SK-N-SH (cell line): Measurements from ENCODE around the gene SRF. TPM values are rescaled to one million over a fixed set of nuclear protein-coding genes. Genes with fewer than 3 reads are reported as not detected.
"Not testable (repeated sequence)": the region's sequence is repeated elsewhere in the genome, so short reads cannot be mapped to it uniquely, and the experiment has no call there.

Source experiments
- CTCF ChIA-PET: fragments of 300-600, 350-600 bp; formaldehyde crosslinking; extraction: SDS; loops from one replicate; lab custom pipeline; 2021; lab: Yijun Ruan, JAX
- POLR2A ChIA-PET: fragments of 350-600 bp; sonication (Branson Sonifier 250); formaldehyde crosslinking; extraction: SDS; loops from one replicate; lab custom pipeline; 2020; ENCODE audit warnings: antibody characterized with exemption, inconsistent platforms; lab: Yijun Ruan, JAX
- DNase-seq: peaks from one replicate; pipeline ENCODE4 v3.0.0; 2012
- H2AFZ ChIP-seq: fragments of 200-600 bp; sonication (generic); 2 replicates; pipeline ENCODE4 v1.8.1; 2016; ENCODE audit warnings: antibody characterized with exemption, mild to moderate bottlenecking, low read depth
- H3F3A ChIP-seq: fragments of 200-600 bp; sonication (generic); replicated peaks from 2 replicates; pipeline ENCODE3; 2016; ENCODE audit warnings: antibody characterized with exemption, mild to moderate bottlenecking; ENCODE audit not compliant: insufficient read depth
- H3K27ac ChIP-seq, 2 experiments: fragments of 200-500 bp in 1 of 2; fragments of 200-600 bp in 1 of 2; sonication (Bioruptor generic) in 1 of 2; sonication (generic), shearing (Covaris generic) in 1 of 2; 2 replicates each; pipeline versions ENCODE4 v1.5.1 to v1.6.1; 2014 to 2016; ENCODE audit warnings: low read depth in 2 of 2, inconsistent platforms in 1 of 2, low read length in 1 of 2, mild to moderate bottlenecking in 1 of 2, mixed read lengths in 1 of 2
- H3K27me3 ChIP-seq: fragments of 200-600 bp; sonication (generic), shearing (Covaris generic); 2 replicates; pipeline ENCODE4 v1.6.1; 2016; ENCODE audit warnings: mixed run types; ENCODE audit not compliant: insufficient read depth
- H3K36me3 ChIP-seq, 2 experiments: fragments of 200-500 bp in 1 of 2; fragments of 200-600 bp in 1 of 2; sonication (Bioruptor generic) in 1 of 2; sonication (generic) in 1 of 2; replicated peaks in 1 of 2; 2 replicates each; pipeline versions ENCODE3 to v1.5.1; 2014 to 2016; ENCODE audit warnings: low read length in 1 of 2, mild to moderate bottlenecking in 1 of 2; ENCODE audit not compliant: insufficient read depth in 2 of 2, control insufficient read depth in 1 of 2
- H3K4me1 ChIP-seq, 2 experiments: fragments of 200-500 bp in 1 of 2; fragments of 200-600 bp in 1 of 2; sonication (Bioruptor generic) in 1 of 2; sonication (generic), shearing (Covaris generic) in 1 of 2; 2 replicates each; pipeline versions ENCODE4 v1.5.1 to v1.6.1; 2014 to 2016; ENCODE audit warnings: low read depth in 1 of 2, low read length in 1 of 2, mixed run types in 1 of 2; ENCODE audit not compliant: insufficient read depth in 2 of 2, control insufficient read depth in 1 of 2
- H3K4me2 ChIP-seq: fragments of 200-600 bp; sonication (generic), shearing (Covaris generic); 2 replicates; pipeline ENCODE4 v1.6.1; 2017; ENCODE audit warnings: mixed run types
- H3K4me3 ChIP-seq, 2 experiments: fragments of 200-500 bp in 1 of 2; fragments of 200-600 bp in 1 of 2; sonication (Bioruptor generic) in 1 of 2; sonication (generic), shearing (Covaris generic) in 1 of 2; 2 replicates each; pipeline versions ENCODE4 v1.5.1 to v1.8.1; 2014 to 2016; ENCODE audit warnings: low read depth in 2 of 2, inconsistent platforms in 1 of 2, low read length in 1 of 2, mild to moderate bottlenecking in 1 of 2, mixed read lengths in 1 of 2, moderate library complexity in 1 of 2
- H3K79me2 ChIP-seq: fragments of 200-600 bp; sonication (generic); 2 replicates; pipeline ENCODE4 v1.8.1; 2017; ENCODE audit warnings: mild to moderate bottlenecking; ENCODE audit not compliant: insufficient read depth
- H3K9ac ChIP-seq: fragments of 200-600 bp; sonication (generic); 2 replicates; pipeline ENCODE4 v1.6.1; 2017; ENCODE audit warnings: mixed run types
- H3K9me2 ChIP-seq: fragments of 200-600 bp; sonication (generic); 2 replicates; pipeline ENCODE4 v1.6.1; 2017; ENCODE audit warnings: mixed run types
- H3K9me3 ChIP-seq: fragments of 200-600 bp; sonication (generic); 2 replicates; pipeline ENCODE4 v1.6.1; 2017; ENCODE audit warnings: mixed run types, mild to moderate bottlenecking, moderate library complexity
- H4K20me1 ChIP-seq: fragments of 200-600 bp; sonication (generic); 2 replicates; pipeline ENCODE4 v1.6.1; 2017; ENCODE audit warnings: mild to moderate bottlenecking, mixed run types; ENCODE audit not compliant: insufficient read depth
- MXI1 ChIP-seq: IDR thresholded peaks from 2 replicates; pipeline ENCODE4 v1.6.1; 2012; ENCODE audit warnings: mild to moderate bottlenecking, low read depth, low read length, improper control_type of control experiment
- RAD21 ChIP-seq: IDR thresholded peaks from 2 replicates; pipeline ENCODE4 v1.6.1; 2012; ENCODE audit warnings: mild to moderate bottlenecking, low read length
- RFX5 ChIP-seq: IDR thresholded peaks from 2 replicates; pipeline ENCODE4 v1.6.1; 2012; ENCODE audit warnings: mild to moderate bottlenecking, improper control_type of control experiment, low read length
- SIN3A ChIP-seq: IDR thresholded peaks from 2 replicates; pipeline ENCODE4 v1.6.1; 2012; ENCODE audit warnings: low read depth, mild to moderate bottlenecking, low read length, moderate library complexity, borderline replicate concordance
- TCF12 ChIP-seq: IDR thresholded peaks from 2 replicates; pipeline ENCODE4 v1.4.0; 2012
- YY1 ChIP-seq: IDR thresholded peaks from 2 replicates; pipeline ENCODE4 v1.4.0; 2012; ENCODE audit warnings: low read depth, mild to moderate bottlenecking
- WGBS: methylation state at CpG from one replicate; pipeline ENCODE4 v1.1.6; 2017; ENCODE audit warnings: low lambda C conversion rate; 5-methylcytosine and 5-hydroxymethylcytosine counted together
- polyA plus RNA-seq, 3 experiments: library from polyadenylated mRNA; depleted of rRNA; stranded (reverse); fragments of >200 nt; gene quantifications; 2 replicates each; pipeline ENCODE4 v1.2.3, GENCODE V29; 2012
- TF ChIP-seq, protein P1 (sequence below): fragments of 150-350 bp; IDR thresholded peaks from 2 replicates; pipeline ENCODE4 v1.6.1; 2017; ENCODE audit warnings: antibody characterized with exemption, low read length, low read depth, borderline replicate concordance
- TF ChIP-seq, protein P2 (sequence below): fragments of 150-350 bp; IDR thresholded peaks from 2 replicates; pipeline ENCODE4 v1.6.1; 2016; ENCODE audit warnings: mild to moderate bottlenecking, low read depth, low read length
- TF ChIP-seq, protein P3 (sequence below): fragments of 200-600 bp; sonication (generic); IDR thresholded peaks from 2 replicates; pipeline ENCODE4 v1.6.1; 2017; ENCODE audit warnings: antibody characterized with exemption, mild to moderate bottlenecking, moderate library complexity
- TF ChIP-seq, protein P4 (sequence below): IDR thresholded peaks from 2 replicates; pipeline ENCODE4 v1.4.0; 2012; ENCODE audit warnings: low read depth, borderline replicate concordance

The SRF gene
- polyA plus RNA-seq, 1 of the 3 experiments (the other 2 are of a cell fraction): 31.7 TPM

DNA sequence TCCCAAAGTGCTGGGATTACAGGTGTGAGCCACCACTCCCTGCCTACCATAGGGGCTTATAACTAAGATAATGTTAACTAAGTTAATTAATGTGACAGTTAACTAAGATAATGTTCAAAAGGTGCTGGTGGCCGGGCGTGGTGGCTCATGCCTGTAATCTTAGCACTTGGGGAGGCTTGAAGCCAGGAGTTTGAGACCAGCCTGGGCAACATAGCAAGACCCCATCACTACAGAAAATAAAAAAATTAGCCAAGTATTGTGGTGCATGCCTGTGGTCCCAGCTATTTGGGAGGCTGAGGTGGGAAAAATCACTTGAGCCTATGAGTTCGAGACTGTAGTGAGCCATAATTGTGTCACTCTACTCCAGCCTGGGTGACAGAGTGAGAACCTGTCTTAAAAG is 32.8 kb upstream of the SRF start:
- H3K27ac ChIP-seq: no peak overlapping the region
- DNase-seq: no peak
- H3K9ac ChIP-seq: no peak overlapping the region
- POLR2A ChIA-PET: no interaction called here
- 84% methylated on average over 3 of the region's 3 CpGs for WGBS
- H3K27me3 ChIP-seq: no peaks in the 10 kb centered on the region
- H3K79me2 ChIP-seq: no peaks in the 10 kb centered on the region
- no peak for TF ChIP-seq SIN3A
- TF ChIP-seq TCF12: no peak
- H3K36me3 ChIP-seq: peaks cover 5 to 9% of the 10 kb centered on the region in 2 experiments
- H3F3A ChIP-seq: peaks cover 9% of the 10 kb centered on the region
- no peaks in the 10 kb centered on the region for H4K20me1 ChIP-seq
- no peaks in the 10 kb centered on the region for H3K9me3 ChIP-seq
- CTCF ChIA-PET: interaction anchor here (2.1 kb wide), 1 partner anchor 9 kb away, joined by 6 read pairs; no protein-coding TSS in a partner anchor
- no peak overlapping the region for H2AFZ ChIP-seq
- no peaks in the 10 kb centered on the region for H3K9me2 ChIP-seq
- H3K4me3 ChIP-seq: no peak overlapping the region
- no peak overlapping the region for H3K4me2 ChIP-seq
- peaks cover 2 to 6% of the 10 kb centered on the region in 2 experiments; a peak in 2 of 4 replicates for H3K4me1 ChIP-seq

DNA sequence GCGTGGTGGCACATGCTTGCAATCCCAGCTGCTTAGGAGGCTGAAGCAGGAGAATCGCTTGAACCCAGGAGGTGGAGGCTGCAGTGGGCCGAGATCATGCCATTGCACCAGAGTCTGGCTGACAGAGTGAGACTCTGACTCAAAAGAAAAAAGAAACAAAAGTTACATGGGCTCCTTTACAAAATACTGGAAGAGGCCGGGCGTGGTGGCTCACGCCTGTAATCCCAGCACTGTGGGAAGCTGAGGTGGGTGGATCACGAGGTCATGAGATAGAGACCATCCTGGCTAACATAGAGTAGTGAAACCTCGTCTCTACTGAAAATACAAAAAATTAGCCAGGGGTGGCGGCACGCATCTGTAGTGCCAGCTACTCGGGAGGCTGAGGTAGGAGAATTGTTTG is 31.1 kb upstream of the SRF start:
- 95% methylated on average over 10 of the region's 11 CpGs for WGBS
- H3K9me2 ChIP-seq, H4K20me1 ChIP-seq, H2AFZ ChIP-seq, POLR2A ChIA-PET, H3K4me3 ChIP-seq, H3K9me3 ChIP-seq, H3K4me2 ChIP-seq, H3K79me2 ChIP-seq, H3K9ac ChIP-seq, H3K36me3 ChIP-seq, H3K27me3 ChIP-seq, DNase-seq, H3K27ac ChIP-seq: not testable (repeated sequence)
- Histone ChIP-seq H3F3A (peaks cover 15% of the 10 kb centered on the region), H3K4me1 (peaks cover 8 to 11% of the 10 kb centered on the region in 2 experiments; a peak in 3 of 4 replicates)
- CTCF ChIA-PET: interaction anchor here (2.1 kb wide), 1 partner anchor 11 kb away, joined by 6 read pairs; no protein-coding TSS in a partner anchor

DNA sequence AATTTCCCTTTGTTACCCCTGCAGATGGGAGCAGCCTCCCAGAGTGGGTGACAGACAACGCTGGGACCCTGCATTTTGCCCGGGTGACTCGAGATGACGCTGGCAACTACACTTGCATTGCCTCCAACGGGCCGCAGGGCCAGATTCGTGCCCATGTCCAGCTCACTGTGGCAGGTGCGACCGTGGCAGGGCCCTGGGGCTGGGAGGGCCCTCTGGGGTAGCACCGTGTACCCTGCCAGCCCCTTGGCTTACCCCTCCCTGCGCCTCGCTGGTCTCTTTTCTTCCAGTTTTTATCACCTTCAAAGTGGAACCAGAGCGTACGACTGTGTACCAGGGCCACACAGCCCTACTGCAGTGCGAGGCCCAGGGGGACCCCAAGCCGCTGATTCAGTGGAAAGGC is 29.4 kb upstream of the SRF start:
- no peak overlapping the region for H3K9ac ChIP-seq
- WGBS: 89% methylated on average over 16 of the region's 16 CpGs

DNA sequence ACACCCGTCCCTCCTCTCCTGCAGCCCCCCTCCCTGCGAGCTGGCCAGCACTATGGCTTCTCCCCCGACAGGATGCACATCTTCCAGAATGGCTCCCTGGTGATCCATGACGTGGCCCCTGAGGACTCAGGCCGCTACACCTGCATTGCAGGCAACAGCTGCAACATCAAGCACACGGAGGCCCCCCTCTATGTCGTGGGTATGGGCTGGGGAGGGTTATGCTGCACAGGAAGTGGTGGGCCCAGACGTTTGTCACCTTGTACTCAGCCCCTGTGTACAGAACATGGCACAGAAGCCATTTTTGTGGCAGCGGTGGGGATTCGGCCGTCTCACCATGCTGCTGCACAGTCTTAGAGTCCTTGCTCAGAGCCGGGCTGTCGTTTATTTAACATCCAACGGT is 29.0 kb upstream of the SRF start:
- CTCF ChIA-PET: interaction anchor here (1.1 to 4.4 kb wide), 8 partner anchors 12 to 107 kb away, joined by 3 to 58 read pairs (median 13); no protein-coding TSS in a partner anchor
- WGBS: 90% methylated on average over 4 of the region's 14 CpGs
- H3K27ac ChIP-seq: no peak overlapping the region
- TF ChIP-seq RAD21 (no peak), YY1 (no peak), TCF12 (no peak)
- TF ChIP-seq, protein P1, sequence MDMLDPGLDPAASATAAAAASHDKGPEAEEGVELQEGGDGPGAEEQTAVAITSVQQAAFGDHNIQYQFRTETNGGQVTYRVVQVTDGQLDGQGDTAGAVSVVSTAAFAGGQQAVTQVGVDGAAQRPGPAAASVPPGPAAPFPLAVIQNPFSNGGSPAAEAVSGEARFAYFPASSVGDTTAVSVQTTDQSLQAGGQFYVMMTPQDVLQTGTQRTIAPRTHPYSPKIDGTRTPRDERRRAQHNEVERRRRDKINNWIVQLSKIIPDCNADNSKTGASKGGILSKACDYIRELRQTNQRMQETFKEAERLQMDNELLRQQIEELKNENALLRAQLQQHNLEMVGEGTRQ: no peak
- TF ChIP-seq, protein P2, sequence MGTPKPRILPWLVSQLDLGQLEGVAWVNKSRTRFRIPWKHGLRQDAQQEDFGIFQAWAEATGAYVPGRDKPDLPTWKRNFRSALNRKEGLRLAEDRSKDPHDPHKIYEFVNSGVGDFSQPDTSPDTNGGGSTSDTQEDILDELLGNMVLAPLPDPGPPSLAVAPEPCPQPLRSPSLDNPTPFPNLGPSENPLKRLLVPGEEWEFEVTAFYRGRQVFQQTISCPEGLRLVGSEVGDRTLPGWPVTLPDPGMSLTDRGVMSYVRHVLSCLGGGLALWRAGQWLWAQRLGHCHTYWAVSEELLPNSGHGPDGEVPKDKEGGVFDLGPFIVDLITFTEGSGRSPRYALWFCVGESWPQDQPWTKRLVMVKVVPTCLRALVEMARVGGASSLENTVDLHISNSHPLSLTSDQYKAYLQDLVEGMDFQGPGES: no peak
- TF ChIP-seq, protein P3, sequence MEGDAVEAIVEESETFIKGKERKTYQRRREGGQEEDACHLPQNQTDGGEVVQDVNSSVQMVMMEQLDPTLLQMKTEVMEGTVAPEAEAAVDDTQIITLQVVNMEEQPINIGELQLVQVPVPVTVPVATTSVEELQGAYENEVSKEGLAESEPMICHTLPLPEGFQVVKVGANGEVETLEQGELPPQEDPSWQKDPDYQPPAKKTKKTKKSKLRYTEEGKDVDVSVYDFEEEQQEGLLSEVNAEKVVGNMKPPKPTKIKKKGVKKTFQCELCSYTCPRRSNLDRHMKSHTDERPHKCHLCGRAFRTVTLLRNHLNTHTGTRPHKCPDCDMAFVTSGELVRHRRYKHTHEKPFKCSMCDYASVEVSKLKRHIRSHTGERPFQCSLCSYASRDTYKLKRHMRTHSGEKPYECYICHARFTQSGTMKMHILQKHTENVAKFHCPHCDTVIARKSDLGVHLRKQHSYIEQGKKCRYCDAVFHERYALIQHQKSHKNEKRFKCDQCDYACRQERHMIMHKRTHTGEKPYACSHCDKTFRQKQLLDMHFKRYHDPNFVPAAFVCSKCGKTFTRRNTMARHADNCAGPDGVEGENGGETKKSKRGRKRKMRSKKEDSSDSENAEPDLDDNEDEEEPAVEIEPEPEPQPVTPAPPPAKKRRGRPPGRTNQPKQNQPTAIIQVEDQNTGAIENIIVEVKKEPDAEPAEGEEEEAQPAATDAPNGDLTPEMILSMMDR: no peak
- TF ChIP-seq, protein P4, sequence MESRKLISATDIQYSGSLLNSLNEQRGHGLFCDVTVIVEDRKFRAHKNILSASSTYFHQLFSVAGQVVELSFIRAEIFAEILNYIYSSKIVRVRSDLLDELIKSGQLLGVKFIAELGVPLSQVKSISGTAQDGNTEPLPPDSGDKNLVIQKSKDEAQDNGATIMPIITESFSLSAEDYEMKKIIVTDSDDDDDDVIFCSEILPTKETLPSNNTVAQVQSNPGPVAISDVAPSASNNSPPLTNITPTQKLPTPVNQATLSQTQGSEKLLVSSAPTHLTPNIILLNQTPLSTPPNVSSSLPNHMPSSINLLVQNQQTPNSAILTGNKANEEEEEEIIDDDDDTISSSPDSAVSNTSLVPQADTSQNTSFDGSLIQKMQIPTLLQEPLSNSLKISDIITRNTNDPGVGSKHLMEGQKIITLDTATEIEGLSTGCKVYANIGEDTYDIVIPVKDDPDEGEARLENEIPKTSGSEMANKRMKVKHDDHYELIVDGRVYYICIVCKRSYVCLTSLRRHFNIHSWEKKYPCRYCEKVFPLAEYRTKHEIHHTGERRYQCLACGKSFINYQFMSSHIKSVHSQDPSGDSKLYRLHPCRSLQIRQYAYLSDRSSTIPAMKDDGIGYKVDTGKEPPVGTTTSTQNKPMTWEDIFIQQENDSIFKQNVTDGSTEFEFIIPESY: no peak

More for the DNA sequence above, 29.4 kb upstream of the SRF start:
- Histone ChIP-seq H3K9me2 (no peaks in the 10 kb centered on the region), H3K36me3 (peaks cover 12 to 15% of the 10 kb centered on the region in 2 experiments), H3K9me3 (no peaks in the 10 kb centered on the region), H3K4me2 (no peak overlapping the region), H3K27me3 (no peaks in the 10 kb centered on the region), H2AFZ (no peak overlapping the region), H3K4me3 (no peak overlapping the region), H3K4me1 (peaks cover 8 to 11% of the 10 kb centered on the region in 2 experiments; a peak in 3 of 4 replicates), H3K79me2 (no peaks in the 10 kb centered on the region), H4K20me1 (no peaks in the 10 kb centered on the region), H3F3A (peaks cover 15% of the 10 kb centered on the region), H3K27ac (no peak overlapping the region)
- TF ChIP-seq MXI1 (no peak), RFX5 (no peak)
- ChIA-PET CTCF (interaction anchor here (3.7 to 4.4 kb wide), 2 partner anchors 12 to 70 kb away, joined by 56 to 58 read pairs; no protein-coding TSS in a partner anchor), POLR2A (no interaction called here)
- no peak for DNase-seq

More for the DNA sequence above, 29.0 kb upstream of the SRF start:
- POLR2A ChIA-PET: no interaction called here
- H3K4me3 ChIP-seq: no peak overlapping the region
- no peak overlapping the region for H2AFZ ChIP-seq
- peaks cover 8 to 11% of the 10 kb centered on the region in 2 experiments; a peak in 3 of 4 replicates for H3K4me1 ChIP-seq
- no peak for DNase-seq
- H3K79me2 ChIP-seq: no peaks in the 10 kb centered on the region
- H3K9me3 ChIP-seq: no peaks in the 10 kb centered on the region
- no peaks in the 10 kb centered on the region for H4K20me1 ChIP-seq
- no peak overlapping the region for H3K9ac ChIP-seq
- no peaks in the 10 kb centered on the region for H3K27me3 ChIP-seq
- H3K4me2 ChIP-seq: no peak overlapping the region
- peaks cover 12 to 18% of the 10 kb centered on the region in 2 experiments for H3K36me3 ChIP-seq
- H3K9me2 ChIP-seq: no peaks in the 10 kb centered on the region
- H3F3A ChIP-seq: peaks cover 15% of the 10 kb centered on the region
